ENCODE results near the gene IFNL4. TPM values are rescaled to one million over a fixed set of nuclear protein-coding genes. Genes with fewer than 3 reads are reported as not detected.

The IFNL4 gene
- total RNA-seq: not detected

- TF ChIP-seq CTCF (IDR thresholded peaks at IDR 0.05; ENCODE audit: low read depth): no peak
Observed at GRCh38 chr19:39248806-39249205, at the start of gene IFNL4. Gene IFNL4 (minus strand): TSS chr19:39248856.

- TF ChIP-seq CTCF (IDR thresholded peaks at IDR 0.05; ENCODE audit: low read depth): no peak
Observed at GRCh38 chr19:39297931-39298634, 49.4 kb upstream of the IFNL4 start.

- TF ChIP-seq CTCF (IDR thresholded peaks at IDR 0.05; ENCODE audit: low read depth): no peak
Observed at GRCh38 chr19:39296906-39297305, 48.2 kb upstream of the IFNL4 start.

- no peak for TF ChIP-seq CTCF (IDR thresholded peaks at IDR 0.05; ENCODE audit: low read depth)
Observed at GRCh38 chr19:39296055-39296645, 47.5 kb upstream of the IFNL4 start, which contains the start of gene IFNL1. Gene IFNL1 (plus strand): TSS chr19:39296407. CDS start chr19:39296422, 15 bp downstream.

GRCh38 chr19:39293394-39293793, 44.7 kb upstream of the IFNL4 start:
- TF ChIP-seq CTCF (IDR thresholded peaks at IDR 0.05; ENCODE audit: low read depth): no peak

GRCh38 chr19:39284032-39284431, 35.4 kb upstream of the IFNL4 start:
- TF ChIP-seq CTCF (IDR thresholded peaks at IDR 0.05; ENCODE audit: low read depth): no peak

GRCh38 chr19:39282021-39282420, 33.4 kb upstream of the IFNL4 start:
- TF ChIP-seq CTCF (IDR thresholded peaks at IDR 0.05; ENCODE audit: low read depth): no peak
